GM12864 (cell line): ENCODE data around the gene IFFO2.

ENCODE experiments used
- DNase-seq: peaks from one replicate; pipeline ENCODE4 v3.0.0-alpha.2; 2011; ENCODE audit warnings: low read depth
- H3K4me3 ChIP-seq: 2 replicates; pipeline ENCODE4 v1.5.1; 2011; ENCODE audit warnings: mild to moderate bottlenecking, low read depth, low read length, control low read depth
- TF ChIP-seq, protein P1 (sequence below): IDR thresholded peaks from 2 replicates; pipeline ENCODE4 v1.5.1; 2011; ENCODE audit warnings: low read depth, mild to moderate bottlenecking, moderate library complexity, low read length, control low read depth, inconsistent platforms; ENCODE audit errors: missing control alignments

The IFFO2 gene

DNA sequence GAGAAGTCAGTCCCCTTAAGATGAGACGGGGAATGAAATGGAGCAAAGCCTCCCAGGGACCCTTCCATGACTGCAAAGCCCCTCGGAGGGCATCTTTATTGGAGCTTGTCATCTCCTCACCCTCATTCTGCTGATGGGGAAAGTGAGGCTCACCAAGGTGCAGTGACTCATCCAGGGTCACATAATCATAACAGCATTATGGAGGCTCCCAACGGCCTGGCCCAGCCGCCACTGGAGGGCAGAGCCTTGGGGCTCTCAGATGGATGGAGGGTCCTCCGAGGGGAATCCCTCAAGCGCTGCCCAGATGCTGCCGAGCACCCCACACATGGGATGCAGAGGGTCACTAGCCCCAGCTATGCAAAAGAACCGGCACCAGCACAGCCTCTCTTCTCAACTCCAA lies 18.9 kb downstream of the IFFO2 start:
- no peak overlapping the region for H3K4me3 ChIP-seq
- TF ChIP-seq, protein P1, sequence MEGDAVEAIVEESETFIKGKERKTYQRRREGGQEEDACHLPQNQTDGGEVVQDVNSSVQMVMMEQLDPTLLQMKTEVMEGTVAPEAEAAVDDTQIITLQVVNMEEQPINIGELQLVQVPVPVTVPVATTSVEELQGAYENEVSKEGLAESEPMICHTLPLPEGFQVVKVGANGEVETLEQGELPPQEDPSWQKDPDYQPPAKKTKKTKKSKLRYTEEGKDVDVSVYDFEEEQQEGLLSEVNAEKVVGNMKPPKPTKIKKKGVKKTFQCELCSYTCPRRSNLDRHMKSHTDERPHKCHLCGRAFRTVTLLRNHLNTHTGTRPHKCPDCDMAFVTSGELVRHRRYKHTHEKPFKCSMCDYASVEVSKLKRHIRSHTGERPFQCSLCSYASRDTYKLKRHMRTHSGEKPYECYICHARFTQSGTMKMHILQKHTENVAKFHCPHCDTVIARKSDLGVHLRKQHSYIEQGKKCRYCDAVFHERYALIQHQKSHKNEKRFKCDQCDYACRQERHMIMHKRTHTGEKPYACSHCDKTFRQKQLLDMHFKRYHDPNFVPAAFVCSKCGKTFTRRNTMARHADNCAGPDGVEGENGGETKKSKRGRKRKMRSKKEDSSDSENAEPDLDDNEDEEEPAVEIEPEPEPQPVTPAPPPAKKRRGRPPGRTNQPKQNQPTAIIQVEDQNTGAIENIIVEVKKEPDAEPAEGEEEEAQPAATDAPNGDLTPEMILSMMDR = no peak
- no peak for DNase-seq

DNA sequence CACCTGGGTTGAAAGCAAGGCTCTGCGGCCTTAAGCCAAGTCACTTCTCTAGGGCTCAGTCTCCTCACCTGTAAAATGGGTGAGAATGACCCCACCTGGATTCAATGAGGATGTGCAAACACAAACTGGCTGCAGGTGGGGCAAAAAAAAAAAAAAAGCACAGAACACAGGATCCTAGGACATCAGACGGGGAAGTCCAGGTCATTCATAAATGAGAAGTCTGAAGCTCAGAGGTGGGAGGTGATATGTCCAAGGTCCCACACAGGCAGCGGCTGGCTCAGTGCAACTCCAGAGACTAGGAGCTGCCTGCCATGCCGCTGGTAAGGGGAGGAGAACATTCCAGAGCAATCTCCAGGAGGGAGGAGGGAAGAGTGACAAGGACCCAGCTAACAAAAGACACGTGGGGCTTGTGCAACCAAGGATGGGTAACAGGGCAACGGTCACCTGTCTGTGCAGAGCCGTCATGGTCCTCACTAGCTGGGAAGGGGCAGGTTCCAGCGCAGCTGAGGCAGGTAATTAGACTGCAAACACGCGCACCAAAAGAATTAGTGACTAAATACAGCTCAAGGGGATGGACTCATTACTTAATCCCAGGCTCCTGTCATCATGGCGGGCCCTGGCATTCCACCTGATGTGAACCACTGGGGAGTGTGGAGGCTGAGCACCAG lies 19.5 kb downstream of the IFFO2 start:
- no peak overlapping the region for H3K4me3 ChIP-seq
- TF ChIP-seq, protein P1 = no peak
- DNase-seq = no peak

DNA sequence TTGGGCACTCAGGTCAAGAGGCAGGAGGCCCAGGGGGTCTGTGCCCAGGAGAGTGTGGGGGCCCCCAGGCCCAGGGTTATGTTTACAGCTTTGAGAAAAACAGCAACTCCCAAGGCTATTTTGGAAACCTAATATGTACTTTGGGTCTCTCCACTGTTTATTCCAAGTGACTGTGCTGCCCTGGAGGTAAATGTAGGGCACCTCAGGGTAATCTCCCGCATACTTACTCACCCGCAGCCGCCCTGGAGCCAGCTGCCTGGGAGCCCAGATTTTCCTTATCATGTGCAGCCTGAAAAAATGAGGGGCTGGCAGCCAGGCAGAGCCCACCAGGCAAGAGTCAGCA lies 20.0 kb downstream of the IFFO2 start:
- H3K4me3 ChIP-seq = no peak overlapping the region
- DNase-seq = no peak
- TF ChIP-seq, protein P1 = no peak

DNA sequence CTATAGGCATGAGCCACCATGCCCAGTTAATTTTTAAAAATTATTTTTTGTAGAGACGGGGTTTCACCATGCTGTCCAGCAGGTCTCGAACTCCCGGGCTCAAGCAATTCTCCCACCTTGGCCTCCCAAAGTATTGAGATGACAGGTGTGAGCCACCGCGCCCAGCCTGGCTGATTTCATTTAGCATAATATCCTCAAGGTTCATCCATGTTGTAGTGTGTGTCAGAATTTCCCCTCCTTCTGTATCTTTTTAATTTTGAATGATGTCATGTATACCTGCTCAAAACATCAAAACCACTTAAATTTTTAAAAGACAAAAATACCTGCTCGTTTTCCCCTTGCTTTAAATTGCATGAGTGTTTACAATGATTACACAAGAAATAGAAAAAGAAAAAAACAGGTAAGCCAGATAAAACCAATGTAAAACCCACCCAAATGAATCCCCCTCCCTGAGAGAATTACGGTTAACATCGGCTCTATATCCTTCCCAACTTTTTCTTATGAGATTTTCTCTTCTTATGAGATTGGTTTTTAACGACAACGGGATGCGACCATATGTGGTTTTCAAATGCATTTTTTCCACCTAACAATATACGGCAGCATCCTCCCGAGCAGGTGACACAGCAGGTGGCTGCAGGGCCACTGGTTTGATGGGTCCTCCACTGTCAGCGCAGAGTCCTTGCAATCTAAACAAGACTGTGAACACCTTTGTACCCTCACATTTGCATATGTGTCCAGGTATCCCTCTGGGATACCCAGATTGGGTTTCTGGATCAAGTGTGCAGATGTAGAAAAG lies 22.1 kb downstream of the IFFO2 start:
- no peak for DNase-seq
- TF ChIP-seq, protein P1 = no peak
- H3K4me3 ChIP-seq = no peak overlapping the region

DNA sequence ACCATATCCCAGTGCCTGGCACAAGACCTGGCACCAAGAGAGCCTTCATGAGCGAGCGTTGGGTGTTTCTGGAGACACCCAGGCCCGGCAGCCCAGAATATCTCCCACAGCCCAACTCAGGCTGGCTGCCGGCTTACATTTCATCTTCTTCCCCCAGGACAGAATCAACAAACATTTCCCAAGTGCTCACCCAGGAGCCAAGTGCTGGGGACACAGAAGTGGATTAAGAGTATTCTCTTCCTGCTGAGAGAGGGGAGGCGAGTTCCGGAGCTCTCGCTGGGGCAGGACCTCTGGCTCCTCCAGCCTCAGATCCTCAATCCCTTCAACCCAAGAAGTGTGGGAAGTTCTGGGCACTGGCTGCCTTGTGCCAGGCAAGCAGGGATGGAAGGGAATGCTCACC lies 23.6 kb downstream of the IFFO2 start:
- no peak overlapping the region for H3K4me3 ChIP-seq
- no peak for DNase-seq
- TF ChIP-seq, protein P1 = no peak

DNA sequence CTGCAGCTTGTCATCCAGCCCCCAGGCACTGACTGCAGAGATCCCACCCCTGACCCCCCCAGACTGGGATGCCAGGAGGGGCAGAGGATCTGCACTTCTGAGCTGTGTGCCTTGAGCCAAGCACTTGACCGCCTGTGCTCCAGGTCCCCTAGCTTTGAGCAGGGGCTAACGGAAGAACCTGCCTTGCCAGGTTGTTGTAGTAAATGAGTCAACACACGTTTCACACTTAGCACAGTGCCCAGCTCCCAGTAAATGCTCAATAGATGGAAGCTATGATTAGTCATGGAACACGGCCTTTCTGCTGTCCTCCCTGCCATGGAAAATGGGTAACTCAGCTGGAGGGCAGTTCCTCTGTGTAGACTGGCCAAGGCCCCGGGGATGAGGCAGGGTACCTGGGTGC lies 24.1 kb downstream of the IFFO2 start:
- H3K4me3 ChIP-seq = no peak overlapping the region
- TF ChIP-seq, protein P1 = no peak
- DNase-seq = no peak
